Suppressor macrophage treated with lipopolysaccharide for 1 hour (primary cell): ENCODE measurements around the gene PCDH15.

ENCODE experiments used
- DNase-seq, 3 donors: peaks; one replicate each; pipeline ENCODE4 v3.0.0-alpha.2; 2020 to 2022

The PCDH15 gene

GRCh38 chr10:54702583-54703485 lies 98.2 kb downstream of the PCDH15 start:
- no peak for DNase-seq

DNA sequence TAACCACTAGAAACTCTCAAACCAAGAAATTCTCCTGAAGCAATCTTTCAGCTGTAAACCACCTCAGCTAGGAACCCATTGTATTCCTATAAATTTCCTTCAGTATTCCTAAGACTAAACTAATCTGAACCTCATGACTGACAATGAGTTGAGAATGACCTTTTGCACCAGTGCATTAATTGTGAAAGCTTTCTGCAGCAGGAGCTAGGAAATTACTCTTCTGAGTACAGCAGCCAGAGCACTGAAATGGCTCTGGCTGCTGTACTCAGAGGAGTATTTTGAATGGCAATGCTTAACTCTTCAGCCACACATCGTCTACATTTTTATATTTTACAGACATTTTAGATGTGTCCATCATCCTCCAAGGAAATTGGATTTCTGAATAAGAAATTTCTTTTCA lies 109.7 kb downstream of the PCDH15 start:
- no peak for DNase-seq

DNA sequence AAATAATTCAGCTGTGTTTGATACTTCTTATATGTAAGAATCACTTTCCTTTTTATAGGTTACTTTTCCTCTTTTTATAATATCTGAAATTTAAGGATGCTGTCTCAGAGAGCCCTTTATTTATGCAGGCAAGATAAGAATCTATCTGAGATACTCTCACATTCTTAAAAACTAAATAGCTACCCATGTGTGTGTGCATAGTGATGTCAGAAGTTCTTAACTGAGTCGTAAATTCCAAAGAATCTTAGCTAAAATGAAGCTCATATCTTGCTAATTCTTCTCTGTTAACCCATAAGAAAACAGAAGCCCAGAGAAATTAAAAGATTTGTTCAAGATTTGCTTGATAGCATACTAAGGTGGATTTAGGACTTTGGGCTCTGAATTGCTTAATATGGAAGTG lies 118.5 kb downstream of the PCDH15 start:
- no peak for DNase-seq

- DNase-seq: no peak
Observed at GRCh38 chr10:54681136-54681535, 119.9 kb downstream of the PCDH15 start.

GRCh38 chr10:54667136-54667535 lies 133.9 kb downstream of the PCDH15 start:
- DNase-seq: no peak

- DNase-seq: no peak
Observed at GRCh38 chr10:54666192-54666591, 134.8 kb downstream of the PCDH15 start.

DNA sequence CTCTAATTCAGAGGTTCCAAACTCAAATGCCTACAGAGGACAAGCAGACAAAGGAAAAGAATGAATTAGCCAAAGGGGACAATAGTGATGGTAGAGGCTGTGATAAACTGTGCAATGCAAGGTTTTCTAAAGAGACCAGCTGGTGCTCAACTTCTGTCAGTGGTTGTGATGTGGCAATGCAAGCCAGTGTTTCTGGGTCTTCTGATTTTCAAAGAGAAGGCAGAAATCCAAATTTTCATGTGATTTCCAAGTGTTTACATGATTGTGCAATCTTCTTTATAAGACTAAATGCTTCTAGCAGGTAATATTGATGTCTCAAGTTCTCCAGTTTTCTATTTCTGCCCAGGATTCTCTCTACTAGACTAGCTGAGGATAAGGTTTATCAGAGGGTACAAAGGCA lies 135.9 kb downstream of the PCDH15 start:
- no peak for DNase-seq

- DNase-seq: no peak
Observed at GRCh38 chr10:54660397-54660796, 140.6 kb downstream of the PCDH15 start.

GRCh38 chr10:54656643-54657042 lies 144.4 kb downstream of the PCDH15 start:
- DNase-seq: no peak

DNA sequence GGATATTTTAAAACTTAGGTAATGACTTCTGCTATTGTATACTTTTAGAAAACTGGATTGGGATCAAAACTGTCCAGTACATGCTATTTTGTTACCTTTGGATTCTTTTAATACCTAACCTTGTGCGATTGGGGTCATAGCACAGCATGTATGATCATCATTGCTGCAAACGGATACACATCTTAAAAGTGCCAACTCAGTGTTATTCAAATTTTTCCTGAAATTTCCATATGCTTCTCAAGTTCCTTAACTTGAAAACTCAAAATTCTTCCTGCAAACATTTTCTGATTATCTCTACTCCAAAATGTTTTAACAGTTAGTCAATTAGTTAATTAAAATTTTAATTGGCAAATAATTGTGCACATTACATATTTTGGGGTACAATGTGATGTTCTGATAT lies 147.5 kb downstream of the PCDH15 start:
- DNase-seq: no peak

DNA sequence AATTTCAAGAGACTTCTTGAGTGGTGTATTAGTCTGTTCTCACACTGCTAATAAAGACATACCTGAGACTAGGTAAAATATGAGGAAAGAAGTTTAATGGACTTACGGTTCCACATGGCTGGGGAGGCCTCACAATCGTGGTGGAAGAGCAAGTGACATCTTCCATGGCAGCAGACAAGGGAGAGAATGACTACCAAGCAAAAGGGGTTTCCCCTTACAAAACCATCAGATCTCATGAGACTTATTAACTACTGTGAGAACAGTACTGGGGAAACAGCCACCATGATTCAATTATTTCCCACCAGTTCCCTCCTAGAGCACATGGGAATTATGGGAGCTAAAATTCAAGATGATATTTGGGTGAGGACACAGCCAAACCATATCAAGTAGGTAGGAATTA lies 150.5 kb downstream of the PCDH15 start:
- no peak for DNase-seq

DNA sequence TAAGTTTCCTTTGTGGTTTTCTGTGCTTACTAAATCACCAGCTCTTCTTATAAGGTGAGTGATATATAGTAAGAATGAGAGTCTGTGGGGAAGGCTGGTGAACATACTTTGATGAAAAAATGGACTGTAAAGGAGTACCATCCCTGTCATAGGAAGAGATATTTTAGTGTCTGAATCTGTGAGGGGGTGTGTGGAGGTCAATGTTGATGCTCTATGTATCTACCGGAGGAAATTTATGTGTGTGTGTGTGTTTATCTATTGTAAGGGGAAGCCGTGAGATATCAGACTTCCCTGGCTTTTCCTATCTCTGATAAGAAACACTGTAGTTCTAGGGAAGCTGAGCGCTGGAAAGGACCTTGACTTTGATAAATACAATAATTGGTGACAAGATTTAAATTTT lies 179.0 kb downstream of the PCDH15 start:
- no peak for DNase-seq

- no peak for DNase-seq
Observed at GRCh38 chr10:54620352-54620751, 180.7 kb downstream of the PCDH15 start.

DNA sequence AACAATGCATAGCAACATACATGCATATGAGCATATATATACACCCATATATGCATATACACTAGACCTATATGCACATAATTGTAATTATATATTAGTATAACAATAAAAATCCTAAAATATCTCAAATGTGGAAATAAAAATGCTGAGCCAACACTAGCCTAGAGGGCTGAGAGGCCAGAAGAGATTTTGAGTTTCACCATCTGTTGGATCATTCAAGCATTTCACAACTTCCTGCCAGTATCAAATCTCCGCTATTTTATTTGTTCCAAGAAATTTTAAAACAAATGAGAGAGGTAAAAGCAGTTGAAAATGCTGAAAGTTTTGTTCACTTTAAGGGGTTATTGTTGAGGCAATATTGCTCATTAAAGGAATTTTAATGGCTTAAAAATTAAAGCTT lies 187.0 kb downstream of the PCDH15 start:
- no peak for DNase-seq

GRCh38 chr10:54613162-54613561 lies 187.9 kb downstream of the PCDH15 start:
- DNase-seq: no peak

GRCh38 chr10:54609423-54609822 lies 191.6 kb downstream of the PCDH15 start:
- DNase-seq: no peak

- DNase-seq: no peak
Observed at GRCh38 chr10:54607983-54608382, 193.0 kb downstream of the PCDH15 start.

DNA sequence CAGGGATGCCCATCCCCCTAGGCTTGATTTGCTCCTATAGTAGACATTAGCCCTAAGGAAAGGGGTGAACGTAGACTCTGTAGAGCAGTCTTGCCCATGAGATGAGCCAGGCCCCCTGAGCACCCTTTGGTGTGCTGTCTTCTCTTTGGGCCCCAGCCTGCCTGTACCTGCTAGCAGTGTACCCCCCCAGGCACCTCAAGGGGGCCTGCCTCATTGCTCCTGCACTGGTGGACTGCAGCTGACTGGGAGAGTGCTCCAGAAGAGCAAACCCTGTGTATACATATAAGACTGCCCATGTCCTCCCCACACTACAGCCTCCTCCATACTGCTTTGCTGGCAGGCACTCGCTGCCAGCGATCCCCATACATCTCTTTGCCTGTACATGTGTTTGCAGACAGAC lies 206.7 kb downstream of the PCDH15 start:
- DNase-seq: no peak

- no peak for DNase-seq
Observed at GRCh38 chr10:54587971-54588370, 213.1 kb downstream of the PCDH15 start.

DNA sequence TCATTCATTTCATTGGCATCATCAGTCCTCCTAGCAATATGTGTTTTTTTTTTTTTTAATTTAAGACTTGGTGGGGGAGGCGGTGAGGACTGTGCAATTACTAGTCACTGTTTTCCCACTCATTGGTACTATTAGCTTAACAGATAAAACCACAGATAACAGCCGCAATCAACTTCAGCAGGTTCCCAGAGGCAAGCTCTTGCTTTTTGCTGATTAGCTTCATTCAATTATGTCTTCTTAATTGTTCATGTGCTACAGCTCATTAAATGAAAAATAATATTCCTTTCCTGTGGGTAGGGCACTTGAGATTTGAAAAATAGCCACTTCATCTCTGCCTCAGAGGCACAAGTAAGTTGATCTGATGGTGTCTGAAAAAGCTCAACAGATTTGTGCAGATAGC lies 215.5 kb downstream of the PCDH15 start:
- no peak for DNase-seq

DNA sequence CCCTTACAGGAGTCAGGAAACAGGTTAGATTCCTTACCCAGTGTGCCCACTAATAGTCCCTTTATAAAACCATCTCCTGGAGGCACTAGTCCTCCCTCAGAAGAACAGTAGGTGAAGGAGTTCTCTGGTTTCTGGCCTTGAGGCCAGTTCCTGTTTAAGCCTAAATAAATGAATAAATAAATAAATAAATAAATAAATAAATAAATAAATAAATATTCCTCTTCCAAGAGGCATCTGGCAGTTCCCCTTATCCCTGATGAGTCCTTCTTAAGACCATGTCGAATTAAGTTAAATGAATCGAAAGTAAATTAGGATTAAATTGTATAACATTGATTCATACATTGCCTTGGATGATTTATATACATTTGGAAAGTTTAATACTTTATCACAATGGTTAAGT lies 223.3 kb downstream of the PCDH15 start:
- no peak for DNase-seq

- no peak for DNase-seq
Observed at GRCh38 chr10:54576541-54576940, 224.5 kb downstream of the PCDH15 start.

GRCh38 chr10:54559498-54559897 lies 241.5 kb downstream of the PCDH15 start:
- no peak for DNase-seq

GRCh38 chr10:54554028-54554427 lies 247.0 kb downstream of the PCDH15 start:
- DNase-seq: no peak

DNA sequence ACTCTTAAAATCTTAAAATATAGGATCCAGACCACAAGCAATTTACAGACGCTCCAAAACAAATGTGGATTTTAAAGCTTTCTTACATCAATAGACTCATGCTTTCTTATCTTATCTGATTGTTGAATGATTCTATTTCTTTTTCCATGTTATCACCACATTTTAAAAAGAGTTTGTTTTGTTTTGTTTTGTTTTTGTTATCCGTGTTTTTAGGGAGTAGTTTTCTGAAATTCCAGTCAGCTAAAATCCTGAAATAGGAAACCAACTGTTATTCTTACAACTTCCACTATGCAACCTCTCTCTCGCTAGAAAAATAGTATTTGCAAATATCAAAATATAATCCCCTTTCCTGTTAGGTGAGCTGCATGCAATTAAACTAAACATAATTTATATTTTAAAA lies 251.0 kb downstream of the PCDH15 start:
- no peak for DNase-seq
